Neutrophil (primary cell): ENCODE data around the gene SARS2.
"Not testable (repeated sequence)": the region's sequence is repeated elsewhere in the genome, so short reads cannot be mapped to it uniquely, and the experiment has no call there.

Experiments
- H3K27ac ChIP-seq: fragments of 200-600 bp; sonication (generic); 2 replicates; pipeline ENCODE4 v1.5.1; 2016; ENCODE audit warnings: mild to moderate bottlenecking, moderate library complexity
- H3K27me3 ChIP-seq: fragments of 200-600 bp; sonication (generic); 2 replicates; pipeline ENCODE4 v1.6.0; 2016; ENCODE audit warnings: mild to moderate bottlenecking
- H3K36me3 ChIP-seq: fragments of 200-600 bp; sonication (generic); 2 replicates; pipeline ENCODE4 v1.5.1; 2017
- H3K4me1 ChIP-seq, 2 experiments: fragments of 200-600 bp in 1 of 2; sonication (generic) in 1 of 2; 1 replicate in 1 of 2; 2 replicates in 1 of 2; pipeline versions ENCODE4 v1.5.1 to v1.6.1; 2013 to 2016; ENCODE audit warnings: low read depth in 1 of 2, low read length in 1 of 2, mild to moderate bottlenecking in 1 of 2, moderate library complexity in 1 of 2; ENCODE audit not compliant: control insufficient read depth in 1 of 2, insufficient read depth in 1 of 2
- H3K4me3 ChIP-seq, 2 experiments: fragments of 200-600 bp in 1 of 2; sonication (generic) in 1 of 2; 1 replicate in 1 of 2; 2 replicates in 1 of 2; pipeline ENCODE4 v1.5.1; 2013 to 2016; ENCODE audit warnings: low read depth in 1 of 2, low read length in 1 of 2, mild to moderate bottlenecking in 1 of 2, moderate library complexity in 1 of 2
- H3K9me3 ChIP-seq: fragments of 200-600 bp; sonication (generic); 2 replicates; pipeline ENCODE4 v1.5.1; 2016
- TF ChIP-seq, protein P1 (sequence below): fragments of 200-600 bp; sonication (generic); IDR thresholded peaks from 2 replicates; pipeline ENCODE4 v1.5.1; 2016; ENCODE audit warnings: antibody characterized with exemption

SARS2 gene

DNA sequence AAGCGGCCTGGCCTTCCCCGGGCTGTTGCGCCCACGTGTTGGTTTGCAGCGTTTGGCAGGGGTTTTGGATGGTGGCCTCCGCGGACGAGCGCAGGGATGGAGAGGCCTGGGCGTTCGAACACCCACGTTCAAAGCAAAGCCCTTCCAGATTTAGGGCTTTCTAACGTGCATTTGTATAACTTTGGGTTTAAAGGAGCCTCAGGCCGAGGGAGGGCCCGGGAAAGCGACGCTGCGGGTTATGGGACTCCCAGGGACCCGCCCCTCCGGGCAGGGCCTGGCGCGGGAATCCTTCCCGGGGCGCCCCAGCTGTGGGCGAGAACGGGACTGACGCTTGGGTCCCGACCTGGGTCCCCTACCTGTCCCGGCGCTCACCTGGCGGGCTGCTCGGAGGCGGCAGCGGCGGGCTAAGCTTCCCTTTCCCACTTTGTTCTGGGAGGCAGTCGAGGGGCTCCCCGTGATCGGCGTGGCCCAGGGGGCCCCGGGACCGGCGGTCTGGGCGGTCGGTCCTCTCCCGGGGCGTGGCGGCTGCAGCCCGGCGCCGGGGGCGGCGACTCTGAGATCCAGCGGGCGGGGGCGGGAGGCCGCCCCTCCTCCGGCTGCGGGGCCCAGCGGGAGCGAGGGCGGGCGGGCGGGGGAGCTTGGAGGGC is 44.8 kb upstream of the SARS2 start, which contains the start of gene FBXO17:
Gene FBXO17 (minus strand): TSS at position 529 of the 647 bp plus-strand sequence. CDS start 25,423 bp downstream, outside the sequence.
- TF ChIP-seq, protein P1, sequence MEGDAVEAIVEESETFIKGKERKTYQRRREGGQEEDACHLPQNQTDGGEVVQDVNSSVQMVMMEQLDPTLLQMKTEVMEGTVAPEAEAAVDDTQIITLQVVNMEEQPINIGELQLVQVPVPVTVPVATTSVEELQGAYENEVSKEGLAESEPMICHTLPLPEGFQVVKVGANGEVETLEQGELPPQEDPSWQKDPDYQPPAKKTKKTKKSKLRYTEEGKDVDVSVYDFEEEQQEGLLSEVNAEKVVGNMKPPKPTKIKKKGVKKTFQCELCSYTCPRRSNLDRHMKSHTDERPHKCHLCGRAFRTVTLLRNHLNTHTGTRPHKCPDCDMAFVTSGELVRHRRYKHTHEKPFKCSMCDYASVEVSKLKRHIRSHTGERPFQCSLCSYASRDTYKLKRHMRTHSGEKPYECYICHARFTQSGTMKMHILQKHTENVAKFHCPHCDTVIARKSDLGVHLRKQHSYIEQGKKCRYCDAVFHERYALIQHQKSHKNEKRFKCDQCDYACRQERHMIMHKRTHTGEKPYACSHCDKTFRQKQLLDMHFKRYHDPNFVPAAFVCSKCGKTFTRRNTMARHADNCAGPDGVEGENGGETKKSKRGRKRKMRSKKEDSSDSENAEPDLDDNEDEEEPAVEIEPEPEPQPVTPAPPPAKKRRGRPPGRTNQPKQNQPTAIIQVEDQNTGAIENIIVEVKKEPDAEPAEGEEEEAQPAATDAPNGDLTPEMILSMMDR = no peak
- no peak within 1 kb of the TSS for H3K4me3 ChIP-seq
- H3K36me3 ChIP-seq = no peaks in the 10 kb centered on the region
- H3K27ac ChIP-seq = no peak within 1 kb of the TSS
- no peaks in the 10 kb centered on the region for H3K4me1 ChIP-seq
- H3K27me3 ChIP-seq = peaks cover 63% of the 10 kb centered on the region
- no peaks in the 10 kb centered on the region for H3K9me3 ChIP-seq

DNA sequence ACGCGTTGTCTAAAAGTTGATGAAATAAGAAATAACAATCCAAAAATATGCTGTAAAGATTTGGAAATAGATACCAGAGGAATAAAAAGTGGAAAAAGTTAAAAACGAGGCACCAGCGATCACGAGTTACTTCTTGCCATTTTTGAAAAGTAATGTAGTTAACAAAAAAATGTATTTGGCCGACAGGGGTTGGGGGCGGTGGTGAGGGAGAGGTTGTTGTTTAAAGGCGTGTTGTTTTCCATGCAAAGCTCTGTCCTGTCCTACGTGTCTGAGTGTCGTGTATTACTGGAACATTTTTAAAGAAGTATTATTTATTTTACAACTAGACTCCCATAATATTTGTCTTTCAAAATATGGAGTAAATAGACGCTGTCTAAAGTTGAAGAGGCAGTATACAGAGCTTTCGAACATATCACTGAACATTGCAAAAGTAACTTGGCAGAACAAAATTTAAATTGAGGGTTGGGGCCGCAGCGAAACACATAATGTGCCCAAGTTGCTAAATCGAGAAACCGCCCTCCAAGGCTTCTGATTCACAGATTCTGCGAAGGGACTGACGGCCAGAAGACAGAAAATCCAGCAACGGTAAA is 44.2 kb upstream of the SARS2 start:
- no peak overlapping the region for H3K27ac ChIP-seq

GRCh38 chr19:38971672-38972071 is 41.1 kb upstream of the SARS2 start:
- Histone ChIP-seq H3K27me3 (peaks cover 52% of the 10 kb centered on the region), H3K4me3 (no peak overlapping the region), H3K36me3 (no peaks in the 10 kb centered on the region), H3K27ac (no peak overlapping the region), H3K9me3 (no peaks in the 10 kb centered on the region), H3K4me1 (no peaks in the 10 kb centered on the region)
- TF ChIP-seq, protein P1 = no peak

More for the DNA sequence above, 44.2 kb upstream of the SARS2 start:
- peaks cover 63% of the 10 kb centered on the region for H3K27me3 ChIP-seq
- no peak overlapping the region for H3K4me3 ChIP-seq
- H3K4me1 ChIP-seq = no peaks in the 10 kb centered on the region
- no peaks in the 10 kb centered on the region for H3K36me3 ChIP-seq
- H3K9me3 ChIP-seq = no peaks in the 10 kb centered on the region
- TF ChIP-seq, protein P1 = no peak

GRCh38 chr19:38970664-38971532 is 40.3 kb upstream of the SARS2 start:
- Histone ChIP-seq H3K27me3 (peaks cover 44% of the 10 kb centered on the region), H3K4me3 (no peak overlapping the region), H3K27ac (no peak overlapping the region), H3K4me1 (no peaks in the 10 kb centered on the region), H3K36me3 (no peaks in the 10 kb centered on the region), H3K9me3 (no peaks in the 10 kb centered on the region)
- TF ChIP-seq, protein P1 = no peak

GRCh38 chr19:38966149-38966548 is 35.6 kb upstream of the SARS2 start:
- not testable (repeated sequence) for H3K27ac ChIP-seq, H3K36me3 ChIP-seq, H3K4me1 ChIP-seq, H3K27me3 ChIP-seq, H3K4me3 ChIP-seq, H3K9me3 ChIP-seq
